Muscle layer of colon (tissue), 2 donors: ENCODE data around the gene PNO1.

Source experiments
- H3K27ac ChIP-seq: one replicate; pipeline ENCODE4 v1.7.0; 2013; ENCODE audit warnings: low read depth, mild to moderate bottlenecking, low read length, moderate library complexity
- H3K27me3 ChIP-seq, 2 donors: one replicate each; pipeline ENCODE4 v1.7.0; 2013; ENCODE audit warnings: low read length in 2 of 2, mild to moderate bottlenecking in 2 of 2; ENCODE audit not compliant: insufficient read depth in 2 of 2, control insufficient read depth in 1 of 2
- H3K36me3 ChIP-seq: one replicate; pipeline ENCODE4 v1.7.0; 2013; ENCODE audit warnings: mild to moderate bottlenecking, low read length; ENCODE audit not compliant: insufficient read depth
- H3K4me1 ChIP-seq: one replicate; pipeline ENCODE4 v1.7.0; 2013; ENCODE audit warnings: mild to moderate bottlenecking, low read length; ENCODE audit not compliant: insufficient read depth
- H3K4me3 ChIP-seq, 2 donors: one replicate each; pipeline ENCODE4 v1.7.0; 2013; ENCODE audit warnings: low read length in 2 of 2, low read depth in 1 of 2, mild to moderate bottlenecking in 1 of 2, moderate library complexity in 1 of 2
- H3K9ac ChIP-seq: one replicate; pipeline ENCODE4 v1.7.0; 2013; ENCODE audit warnings: low read length
- H3K9me3 ChIP-seq: one replicate; pipeline ENCODE4 v1.7.0; 2013; ENCODE audit warnings: mild to moderate bottlenecking, low read length
- donor health status: abdominal sarcoma.
- donor health status: Adenocarcinoma of cecum.

The PNO1 gene

GRCh38 chr2:68203587-68203986, 45.9 kb downstream of the PNO1 start:
- no peaks in the 10 kb centered on the region for H3K27me3 ChIP-seq
- no peaks in the 10 kb centered on the region for H3K9me3 ChIP-seq
- H3K4me3 ChIP-seq = no peak overlapping the region
- peaks cover 15% of the 10 kb centered on the region for H3K4me1 ChIP-seq
- H3K27ac ChIP-seq = no peak overlapping the region
- H3K36me3 ChIP-seq = no peaks in the 10 kb centered on the region
- H3K9ac ChIP-seq = no peak overlapping the region

GRCh38 chr2:68206793-68207192, 49.1 kb downstream of the PNO1 start:
- Histone ChIP-seq H3K27me3 (no peaks in the 10 kb centered on the region), H3K4me3 (no peak overlapping the region), H3K9me3 (no peaks in the 10 kb centered on the region), H3K4me1 (peaks cover 15% of the 10 kb centered on the region), H3K36me3 (peaks cover 5% of the 10 kb centered on the region), H3K27ac (no peak overlapping the region), H3K9ac (no peak overlapping the region)

- H3K4me1 ChIP-seq = peaks cover 20% of the 10 kb centered on the region
- H3K4me3 ChIP-seq = no peak overlapping the region
- no peak overlapping the region for H3K9ac ChIP-seq
- H3K27ac ChIP-seq = no peak overlapping the region
- no peaks in the 10 kb centered on the region for H3K9me3 ChIP-seq
- H3K36me3 ChIP-seq = peaks cover 5% of the 10 kb centered on the region
- no peaks in the 10 kb centered on the region for H3K27me3 ChIP-seq
These were observed 56.7 kb downstream of the PNO1 start for GRCh38 chr2:68214381-68214780.

- peaks cover under 1% of the 10 kb centered on the region for H3K36me3 ChIP-seq
- H3K27ac ChIP-seq = no peak overlapping the region
- H3K9ac ChIP-seq = no peak overlapping the region
- H3K4me1 ChIP-seq = peaks cover 27% of the 10 kb centered on the region
- no peak overlapping the region for H3K4me3 ChIP-seq
- H3K27me3 ChIP-seq = no peaks in the 10 kb centered on the region
- H3K9me3 ChIP-seq = no peaks in the 10 kb centered on the region
These were observed 59.0 kb downstream of the PNO1 start for GRCh38 chr2:68216454-68217310.

GRCh38 chr2:68217729-68218128, 60.0 kb downstream of the PNO1 start:
- Histone ChIP-seq H3K36me3 (no peaks in the 10 kb centered on the region), H3K4me1 (peaks cover 34% of the 10 kb centered on the region), H3K9me3 (no peaks in the 10 kb centered on the region), H3K4me3 (no peak overlapping the region), H3K9ac (no peak overlapping the region), H3K27me3 (no peaks in the 10 kb centered on the region), H3K27ac (no peak overlapping the region)

GRCh38 chr2:68218343-68218901, 60.7 kb downstream of the PNO1 start:
- H3K9ac ChIP-seq = no peak overlapping the region
- H3K9me3 ChIP-seq = no peaks in the 10 kb centered on the region
- no peaks in the 10 kb centered on the region for H3K27me3 ChIP-seq
- no peak overlapping the region for H3K4me3 ChIP-seq
- peaks cover 38% of the 10 kb centered on the region for H3K4me1 ChIP-seq
- H3K36me3 ChIP-seq = no peaks in the 10 kb centered on the region
- no peak overlapping the region for H3K27ac ChIP-seq

- H3K4me1 ChIP-seq = peaks cover 59% of the 10 kb centered on the region
- no peaks in the 10 kb centered on the region for H3K36me3 ChIP-seq
- no peaks in the 10 kb centered on the region for H3K9me3 ChIP-seq
- H3K9ac ChIP-seq = no peak overlapping the region
- H3K27ac ChIP-seq = no peak overlapping the region
- no peaks in the 10 kb centered on the region for H3K27me3 ChIP-seq
- no peak overlapping the region for H3K4me3 ChIP-seq
These were observed 64.6 kb downstream of the PNO1 start for GRCh38 chr2:68222287-68222686.

GRCh38 chr2:68223419-68223818, 65.7 kb downstream of the PNO1 start:
- Histone ChIP-seq H3K36me3 (no peaks in the 10 kb centered on the region), H3K9me3 (no peaks in the 10 kb centered on the region), H3K9ac (no peak overlapping the region), H3K27ac (no peak overlapping the region), H3K27me3 (no peaks in the 10 kb centered on the region), H3K4me3 (no peak overlapping the region), H3K4me1 (peaks cover 65% of the 10 kb centered on the region)

GRCh38 chr2:68225119-68225632, 67.5 kb downstream of the PNO1 start:
- H3K27ac ChIP-seq = no peak overlapping the region
- H3K36me3 ChIP-seq = no peaks in the 10 kb centered on the region
- peaks cover 53% of the 10 kb centered on the region for H3K4me1 ChIP-seq
- no peaks in the 10 kb centered on the region for H3K9me3 ChIP-seq
- no peaks in the 10 kb centered on the region for H3K27me3 ChIP-seq
- H3K9ac ChIP-seq = no peak overlapping the region
- H3K4me3 ChIP-seq = no peak overlapping the region
